ENCODE results near the gene COX7A1.

Gene COX7A1

GRCh38 chr19:36151144-36152018 is 866 bp downstream of the COX7A1 start:
- H3K36me3 ChIP-seq (ENCODE audit: low read depth) = peaks cover 63% of the 10 kb centered on the region
- H3K4me3 ChIP-seq (ENCODE audit: severe bottlenecking) = no peak overlapping the region

GRCh38 chr19:36150586-36150985 is 1.7 kb downstream of the COX7A1 start:
- ATAC-seq (ENCODE audit: low read depth) (no peak), DNase-seq (ENCODE audit: low spot score) (no peak)
- Histone ChIP-seq H3K4me1 (ENCODE audit: insufficient read depth, poor library complexity, severe bottlenecking) (peaks cover 13% of the 10 kb centered on the region), H3K36me3 (ENCODE audit: low read depth) (peaks cover 71% of the 10 kb centered on the region), H3K9me3 (ENCODE audit: severe bottlenecking) (no peaks in the 10 kb centered on the region), H3K4me3 (ENCODE audit: severe bottlenecking) (no peak overlapping the region), H3K27me3 (ENCODE audit: insufficient read depth, poor library complexity, severe bottlenecking) (no peaks in the 10 kb centered on the region), H3K27ac (ENCODE audit: poor library complexity, severe bottlenecking) (peak overlapping the region; percentile 40)
- no peak for TF ChIP-seq CTCF (IDR thresholded peaks at IDR 0.05; ENCODE audit: poor library complexity, severe bottlenecking)

More at GRCh38 chr19:36151144-36152018, 866 bp downstream of the COX7A1 start:
- ATAC-seq (ENCODE audit: low read depth) (no peak), DNase-seq (ENCODE audit: low spot score) (no peak)
- no peaks in the 10 kb centered on the region for H3K27me3 ChIP-seq (ENCODE audit: insufficient read depth, poor library complexity, severe bottlenecking)
- H3K9me3 ChIP-seq (ENCODE audit: severe bottlenecking) = no peaks in the 10 kb centered on the region
- H3K4me1 ChIP-seq (ENCODE audit: insufficient read depth, poor library complexity, severe bottlenecking) = peaks cover 13% of the 10 kb centered on the region
- H3K27ac ChIP-seq (ENCODE audit: poor library complexity, severe bottlenecking) = no peak overlapping the region
- TF ChIP-seq CTCF (IDR thresholded peaks at IDR 0.05; ENCODE audit: poor library complexity, severe bottlenecking) = no peak

GRCh38 chr19:36149673-36150406 is 2.4 kb downstream of the COX7A1 start:
- Histone ChIP-seq H3K4me3 (ENCODE audit: severe bottlenecking) (no peak overlapping the region), H3K36me3 (ENCODE audit: low read depth) (peaks cover 78% of the 10 kb centered on the region)
- TF ChIP-seq CTCF (IDR thresholded peaks at IDR 0.05; ENCODE audit: poor library complexity, severe bottlenecking) = no peak

GRCh38 chr19:36144624-36145023 is 7.6 kb downstream of the COX7A1 start:
- Histone ChIP-seq H3K9me3 (ENCODE audit: severe bottlenecking) (no peaks in the 10 kb centered on the region), H3K4me3 (ENCODE audit: severe bottlenecking) (no peak overlapping the region), H3K36me3 (ENCODE audit: low read depth) (peaks cover 71% of the 10 kb centered on the region), H3K27me3 (ENCODE audit: insufficient read depth, poor library complexity, severe bottlenecking) (no peaks in the 10 kb centered on the region), H3K27ac (ENCODE audit: poor library complexity, severe bottlenecking) (no peak overlapping the region), H3K4me1 (ENCODE audit: insufficient read depth, poor library complexity, severe bottlenecking) (peaks cover 7% of the 10 kb centered on the region)
- TF ChIP-seq CTCF (IDR thresholded peaks at IDR 0.05; ENCODE audit: poor library complexity, severe bottlenecking) = no peak
- ATAC-seq (ENCODE audit: low read depth) (no peak), DNase-seq (ENCODE audit: low spot score) (no peak)

More at GRCh38 chr19:36149673-36150406, 2.4 kb downstream of the COX7A1 start:
- peak; percentile 83 for ATAC-seq (ENCODE audit: low read depth)
- peak overlapping the region; percentile 40 for H3K27ac ChIP-seq (ENCODE audit: poor library complexity, severe bottlenecking)
- H3K27me3 ChIP-seq (ENCODE audit: insufficient read depth, poor library complexity, severe bottlenecking) = no peaks in the 10 kb centered on the region
- H3K4me1 ChIP-seq (ENCODE audit: insufficient read depth, poor library complexity, severe bottlenecking) = peaks cover 13% of the 10 kb centered on the region
- peak; percentile 89 for DNase-seq (ENCODE audit: low spot score)
- no peaks in the 10 kb centered on the region for H3K9me3 ChIP-seq (ENCODE audit: severe bottlenecking)

All from RWPE2 (cell line).